HepG2 (cell line): ENCODE measurements around the gene WDR73. TPM values are rescaled to one million over a fixed set of nuclear protein-coding genes. Genes with fewer than 3 reads are reported as not detected.

Source experiments
- CREBL2 ChIP-seq: sonication (generic); formaldehyde crosslinking; IDR thresholded peaks from 2 replicates; pipeline ENCODE4 v1.8.1; 2023; ENCODE audit warnings: missing genetic modification reagents, mild to moderate bottlenecking, borderline replicate concordance
- CTCF ChIP-seq: sonication (generic); formaldehyde crosslinking; IDR thresholded peaks from 2 replicates; pipeline ENCODE4 v1.5.0; 2020; ENCODE audit warnings: mild to moderate bottlenecking, missing genetic modification reagents, moderate library complexity
- ELF3 ChIP-seq: IDR thresholded peaks from 2 replicates; pipeline ENCODE4 v1.6.1; 2016; ENCODE audit warnings: missing genetic modification reagents, missing compliant biosample characterization
- FOXP1 ChIP-seq, 2 experiments: fragments of 450-650 bp in 1 of 2; IDR thresholded peaks; 2 replicates each; pipeline ENCODE4 v1.6.1; 2017 to 2018; ENCODE audit warnings: antibody characterized with exemption in 1 of 2
- HES4 ChIP-seq: sonication (generic); formaldehyde crosslinking; IDR thresholded peaks from 2 replicates; pipeline ENCODE4 v1.9.0; 2021; ENCODE audit warnings: mild to moderate bottlenecking, missing genetic modification reagents, borderline replicate concordance
- HNRNPL ChIP-seq: fragments of 200-400 bp; formaldehyde crosslinking; IDR thresholded peaks from 2 replicates; pipeline ENCODE4 v1.6.1; 2017; ENCODE audit warnings: mild to moderate bottlenecking, low read depth, low read length
- JUNB ChIP-seq: sonication (generic); formaldehyde crosslinking; IDR thresholded peaks from 2 replicates; pipeline ENCODE4 v1.8.0; 2022; ENCODE audit warnings: missing genetic modification reagents, mild to moderate bottlenecking, borderline replicate concordance
- MAX ChIP-seq: IDR thresholded peaks from 2 replicates; pipeline ENCODE4 v1.6.1; 2012; ENCODE audit warnings: inconsistent platforms
- MTA1 ChIP-seq: sonication (generic); formaldehyde crosslinking; IDR thresholded peaks from 2 replicates; pipeline ENCODE4 v1.4.0; 2020; ENCODE audit warnings: missing genetic modification reagents, mild to moderate bottlenecking, borderline replicate concordance
- MYPOP ChIP-seq: sonication (generic); formaldehyde crosslinking; IDR thresholded peaks from 2 replicates; pipeline ENCODE4 v1.8.1; 2023; ENCODE audit warnings: mild to moderate bottlenecking, moderate library complexity, missing genetic modification reagents
- NFIC ChIP-seq: IDR thresholded peaks from 2 replicates; pipeline ENCODE4 v1.6.1; 2012; ENCODE audit warnings: mild to moderate bottlenecking, low read length, inconsistent platforms
- PRMT3 ChIP-seq: sonication (generic); formaldehyde crosslinking; IDR thresholded peaks from 2 replicates; pipeline ENCODE4 v1.8.1; 2022; ENCODE audit warnings: low read depth, mild to moderate bottlenecking, moderate library complexity, missing genetic modification reagents, borderline replicate concordance
- RBFOX2 ChIP-seq: fragments of 200-400 bp; formaldehyde crosslinking; IDR thresholded peaks from 2 replicates; pipeline ENCODE4 v1.6.1; 2017; ENCODE audit warnings: low read depth, mild to moderate bottlenecking, low read length
- SAP130 ChIP-seq: IDR thresholded peaks from 2 replicates; pipeline ENCODE4 v1.6.1; 2016; ENCODE audit warnings: low read depth
- SMC3 ChIP-seq: IDR thresholded peaks from 2 replicates; pipeline ENCODE4 v1.6.1; 2011; ENCODE audit warnings: low read length, improper control_type of control experiment
- STAT6 ChIP-seq: sonication (generic); formaldehyde crosslinking; IDR thresholded peaks from 2 replicates; pipeline ENCODE4 v1.4.0; 2020; ENCODE audit warnings: missing genetic modification reagents, mild to moderate bottlenecking, borderline replicate concordance
- TBP ChIP-seq: sonication (generic); formaldehyde crosslinking; IDR thresholded peaks from 2 replicates; pipeline ENCODE4 v1.5.0; 2020; ENCODE audit warnings: missing genetic modification reagents
- ZC3H4 ChIP-seq: sonication (generic); formaldehyde crosslinking; IDR thresholded peaks from 2 replicates; pipeline ENCODE4 v1.4.0; 2020; ENCODE audit warnings: missing genetic modification reagents, borderline replicate concordance
- ZFP1 ChIP-seq: IDR thresholded peaks from 2 replicates; pipeline ENCODE4 v1.6.1; 2016
- ZFP90 ChIP-seq: sonication (generic); formaldehyde crosslinking; IDR thresholded peaks from 2 replicates; pipeline ENCODE4 v1.8.0; 2022; ENCODE audit warnings: missing genetic modification reagents, mild to moderate bottlenecking, inconsistent platforms, borderline replicate concordance
- ZNF160 ChIP-seq: sonication (generic); formaldehyde crosslinking; IDR thresholded peaks from 2 replicates; pipeline ENCODE4 v1.8.0; 2022; ENCODE audit warnings: mild to moderate bottlenecking, inconsistent platforms, missing genetic modification reagents
- ZNF329 ChIP-seq: sonication (generic); formaldehyde crosslinking; IDR thresholded peaks from 2 replicates; pipeline ENCODE4 v1.9.0; 2021; ENCODE audit warnings: low read depth, mild to moderate bottlenecking, missing genetic modification reagents
- ZNF441 ChIP-seq: sonication (generic); formaldehyde crosslinking; IDR thresholded peaks from 2 replicates; pipeline ENCODE4 v1.7.0; 2021; ENCODE audit warnings: missing genetic modification reagents, borderline replicate concordance
- ZNF567 ChIP-seq: sonication (generic); formaldehyde crosslinking; IDR thresholded peaks from 2 replicates; pipeline ENCODE4 v1.8.1; 2023; ENCODE audit warnings: mild to moderate bottlenecking, missing genetic modification reagents, borderline replicate concordance
- ZNF572 ChIP-seq: sonication (generic); formaldehyde crosslinking; IDR thresholded peaks from 2 replicates; pipeline ENCODE4 v1.5.1; 2020; ENCODE audit warnings: mild to moderate bottlenecking, missing genetic modification reagents
- ZNF703 ChIP-seq: sonication (generic); formaldehyde crosslinking; IDR thresholded peaks from 2 replicates; pipeline ENCODE4 v1.5.1; 2020; ENCODE audit warnings: missing genetic modification reagents, mild to moderate bottlenecking, moderate library complexity, borderline replicate concordance
- ZNF879 ChIP-seq: sonication (generic); formaldehyde crosslinking; IDR thresholded peaks from 2 replicates; pipeline ENCODE4 v1.8.1; 2023; ENCODE audit warnings: missing genetic modification reagents
- polyA plus RNA-seq, 8 experiments: library from polyadenylated mRNA; depleted of rRNA in 3 of 8; stranded (reverse) in 7 of 8; unstranded in 1 of 8; fragments of >200 nt; fragmentation: Illumina TruSeq in 4 of 8; extraction: Trizol in 4 of 8; gene quantifications; 2 replicates each; pipeline versions ENCODE4 v1.2.1 to v1.2.3, GENCODE V29; 2011 to 2016; ENCODE audit warnings: low read depth in 4 of 8, missing spikeins in 1 of 8, mixed read lengths in 1 of 8; ENCODE audit not compliant: insufficient read depth in 1 of 8
- total RNA-seq, 5 experiments: library from RNA; depleted of rRNA; stranded (reverse); fragments of >200 nt; fragmentation: Illumina TruSeq; extraction: Trizol; gene quantifications; 2 replicates each; pipeline ENCODE4 v1.2.3, GENCODE V29; 2016; ENCODE audit warnings: low read depth in 1 of 5

Gene WDR73
- total and polyA plus RNA-seq, 2 of the 13 experiments (the other 11 are each of a cell fraction or from before 2014, with no cell fraction given), result 20.0 to 35.5 TPM

- TF ChIP-seq MYPOP (no peak), PRMT3 (CRISPR knock-in tag) (no peak), NFIC (no peak), STAT6 (no peak), ZC3H4 (no peak), ZNF329 (CRISPR knock-in tag) (no peak), ZNF879 (CRISPR knock-in tag) (no peak), FOXP1 (IDR thresholded peaks at IDR 0.05) (no peak), FOXP1 (CRISPR knock-in tag; IDR thresholded peaks at IDR 0.05) (no peak), ZNF441 (no peak), CREBL2 (CRISPR knock-in tag) (no peak), JUNB (CRISPR knock-in tag) (no peak), ZNF703 (CRISPR knock-in tag) (no peak), TBP (no peak), ZNF572 (CRISPR knock-in tag) (no peak), ZNF160 (CRISPR knock-in tag) (0 out of 2 replicates have a peak, but pooled peaks have one; percentile 22), MTA1 (no peak), ELF3 (peak; percentile 41; the same call in 1 of the 2 replicates), ZNF567 (no peak), ZFP1 (no peak), MAX (no peak), ZFP90 (CRISPR knock-in tag) (0 out of 2 replicates have a peak, but pooled peaks have one; percentile 58), HNRNPL (no peak), RBFOX2 (no peak), SAP130 (CRISPR knock-in tag) (peak; percentile 37; the same call in 1 of the 2 replicates), SMC3 (peak; percentile 91), CTCF (CRISPR knock-in tag) (peak; percentile 87), HES4 (CRISPR knock-in tag) (no peak)
Observed at GRCh38 chr15:84598993-84599392, 55.1 kb downstream of the WDR73 start (continued).
